Measurements from ENCODE around the gene SMIM32. TPM values are rescaled to one million over a fixed set of nuclear protein-coding genes. Genes with fewer than 3 reads are reported as not detected.

SMIM32 gene
- total RNA-seq: not detected in 2 replicates

DNA sequence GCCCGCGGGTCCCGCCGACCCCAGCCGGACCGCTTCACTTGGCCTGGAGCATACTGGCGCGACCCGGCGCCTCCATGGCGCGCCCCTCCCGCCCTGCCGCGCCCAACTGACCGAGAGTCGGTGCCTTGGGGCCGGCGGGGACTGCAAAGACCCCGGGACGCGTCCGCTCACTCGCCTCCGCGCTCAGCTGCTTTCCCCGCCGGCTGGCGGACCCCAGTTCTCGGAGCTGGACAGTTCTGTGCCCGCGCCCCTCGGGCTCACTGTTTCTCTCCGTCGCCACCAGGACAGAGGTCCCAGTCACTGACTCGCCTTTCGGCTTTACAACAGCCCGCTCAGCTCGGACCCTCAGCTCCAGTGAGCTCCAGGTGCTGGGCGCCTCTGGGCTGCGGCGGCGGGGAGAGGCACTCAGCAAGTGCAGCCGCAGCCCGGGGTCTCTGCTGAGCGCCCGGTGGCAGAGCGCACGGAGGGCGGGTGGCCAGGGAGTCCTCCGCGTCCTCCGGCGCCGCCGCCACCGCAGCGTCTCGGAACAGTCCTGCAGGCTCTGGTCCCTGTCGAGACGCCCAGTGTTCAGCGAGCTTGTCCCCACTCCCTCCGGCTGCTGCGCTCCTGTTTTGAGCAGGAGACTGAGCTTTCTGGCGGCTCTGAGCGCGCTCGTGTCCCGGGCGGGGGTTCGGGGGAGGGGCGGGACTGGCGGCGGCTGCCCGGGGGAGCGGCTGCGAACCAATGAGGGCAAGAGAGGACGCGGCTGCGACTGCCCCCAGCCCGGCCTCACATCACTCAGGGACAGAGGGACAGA, at the start of gene SMIM32:
SMIM32 (minus strand) TSS at position 637 of the 796 bp plus-strand sequence. CDS start 638 bp downstream, outside the sequence.
- H3K9me3 Mint-ChIP-seq: no peaks in the 10 kb centered on the region
- no peaks in the 10 kb centered on the region for H3K4me1 Mint-ChIP-seq
- peaks cover 44% of the 10 kb centered on the region for H3K27me3 Mint-ChIP-seq
- DNase-seq: no peak
- intact Hi-C loops (cut with micrococcal nuclease): no loop called here
- H3K27ac Mint-ChIP-seq: no peak within 1 kb of the TSS
- H3K4me3 Mint-ChIP-seq: no peak within 1 kb of the TSS
- peaks cover under 1% of the 10 kb centered on the region for H3K36me3 Mint-ChIP-seq (ENCODE audit: low read depth)

DNA sequence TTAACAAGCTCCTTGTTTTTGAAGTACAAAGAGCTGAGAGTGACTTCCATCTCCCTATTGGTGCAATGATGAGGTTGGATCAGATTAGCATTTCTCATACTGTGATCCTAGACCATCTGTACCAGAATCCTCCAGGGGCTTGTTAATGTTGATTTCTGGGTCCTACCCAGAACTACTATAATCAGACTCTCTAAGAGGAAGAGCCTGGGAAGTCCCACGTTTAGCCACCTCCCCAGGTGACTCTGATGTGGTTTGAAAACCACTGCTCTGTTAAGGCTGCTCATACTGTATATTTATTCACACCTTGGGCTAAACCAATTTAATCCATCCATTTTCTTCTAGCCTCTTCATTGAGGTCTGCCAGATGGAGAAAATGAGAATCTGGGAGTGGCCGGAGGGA, 49.6 kb upstream of the SMIM32 start:
- intact Hi-C loops (cut with micrococcal nuclease): loop anchor here (10.0 kb wide), 1 partner anchor 182 kb away; no protein-coding TSS in a partner anchor
- no peaks in the 10 kb centered on the region for H3K9me3 Mint-ChIP-seq
- no peak overlapping the region for H3K4me3 Mint-ChIP-seq
- no peak for DNase-seq
- H3K27me3 Mint-ChIP-seq: peaks cover 5% of the 10 kb centered on the region
- no peaks in the 10 kb centered on the region for H3K4me1 Mint-ChIP-seq
- H3K36me3 Mint-ChIP-seq (ENCODE audit: low read depth): no peaks in the 10 kb centered on the region
- no peak overlapping the region for H3K27ac Mint-ChIP-seq

DNA sequence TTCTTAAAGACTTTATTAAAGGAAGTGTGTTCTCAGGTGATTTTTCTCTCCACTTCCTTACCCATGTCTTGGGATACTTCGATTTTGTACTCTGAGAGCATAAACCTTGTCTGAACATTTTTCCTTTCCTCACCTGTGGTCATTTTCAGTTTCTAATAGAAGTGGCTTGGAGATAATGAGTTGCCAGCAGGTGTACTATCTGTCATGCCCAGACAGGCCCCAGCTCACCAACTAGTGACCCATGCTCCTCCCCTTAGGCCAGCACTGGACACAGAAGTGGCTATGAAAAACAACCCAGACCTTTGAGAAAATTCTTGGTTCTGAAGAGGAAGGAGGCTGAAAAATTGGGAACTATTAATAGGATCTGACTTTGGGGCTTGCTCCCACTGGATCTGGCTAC, 49.2 kb upstream of the SMIM32 start:
- H3K36me3 Mint-ChIP-seq (ENCODE audit: low read depth): no peaks in the 10 kb centered on the region
- H3K9me3 Mint-ChIP-seq: no peaks in the 10 kb centered on the region
- no peaks in the 10 kb centered on the region for H3K4me1 Mint-ChIP-seq
- DNase-seq: no peak
- no peak overlapping the region for H3K4me3 Mint-ChIP-seq
- no peak overlapping the region for H3K27ac Mint-ChIP-seq
- intact Hi-C loops (cut with micrococcal nuclease): loop anchor here (10.0 kb wide), 1 partner anchor 183 kb away; no protein-coding TSS in a partner anchor
- H3K27me3 Mint-ChIP-seq: peaks cover 5% of the 10 kb centered on the region

DNA sequence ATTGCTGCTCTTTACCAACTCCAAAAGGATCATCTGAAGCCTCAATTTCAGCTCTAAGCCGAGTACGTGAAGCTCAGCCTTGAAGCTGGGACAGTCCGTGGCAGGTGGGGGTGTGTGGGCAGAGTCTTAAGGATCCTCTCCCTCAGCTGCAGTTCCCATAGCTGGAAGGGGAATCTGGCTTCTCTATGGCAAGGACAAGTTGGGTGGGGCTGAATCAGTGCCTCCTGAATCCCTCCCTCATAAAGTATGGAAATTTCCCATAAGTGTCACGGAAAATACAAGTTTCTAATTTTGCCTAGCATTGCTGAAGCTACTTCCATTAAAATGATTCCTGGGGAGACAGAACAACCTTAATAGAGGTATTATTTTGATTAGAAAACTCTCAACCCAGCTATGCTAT, 47.9 kb upstream of the SMIM32 start:
- Mint-ChIP-seq H3K9me3 (no peaks in the 10 kb centered on the region), H3K27ac (no peak overlapping the region), H3K4me1 (no peaks in the 10 kb centered on the region), H3K4me3 (no peak overlapping the region), H3K36me3 (ENCODE audit: low read depth) (no peaks in the 10 kb centered on the region), H3K27me3 (peaks cover 5% of the 10 kb centered on the region)
- DNase-seq: no peak
- intact Hi-C loops (cut with micrococcal nuclease): loop anchor here (10.0 kb wide), 1 partner anchor 184 kb away; no protein-coding TSS in a partner anchor

DNA sequence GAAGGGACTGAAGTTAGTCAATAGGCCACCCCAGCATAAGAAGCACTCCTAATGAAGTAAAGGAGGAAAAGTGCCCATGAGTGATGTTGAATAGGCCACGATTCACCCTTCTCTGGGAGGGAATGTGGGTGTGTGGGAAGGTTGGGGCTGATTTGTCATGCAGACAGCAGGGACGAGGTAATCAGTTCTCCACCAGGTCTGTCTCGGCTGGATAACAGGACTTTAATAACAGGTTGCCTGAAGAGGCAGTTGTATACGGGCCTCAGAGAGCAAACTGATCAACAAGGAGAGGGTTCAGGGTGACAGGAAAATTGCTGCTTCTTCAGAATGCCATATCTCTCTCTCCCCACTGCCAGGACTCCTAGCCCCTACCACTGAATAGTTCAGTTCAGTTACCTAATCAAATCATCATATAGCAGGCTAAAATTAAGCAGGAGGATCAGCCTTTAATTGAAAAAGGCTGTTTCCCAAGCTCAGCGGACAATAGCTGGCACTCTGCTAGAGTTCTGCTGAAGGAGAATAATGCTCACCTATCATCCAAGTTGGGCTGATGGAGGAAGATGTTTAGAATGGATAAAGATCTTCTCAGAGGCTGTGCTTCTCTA, 43.6 kb upstream of the SMIM32 start:
- Mint-ChIP-seq H3K36me3 (ENCODE audit: low read depth) (no peaks in the 10 kb centered on the region), H3K4me3 (no peak overlapping the region), H3K4me1 (no peaks in the 10 kb centered on the region), H3K27ac (no peak overlapping the region), H3K9me3 (no peaks in the 10 kb centered on the region), H3K27me3 (peaks cover 5% of the 10 kb centered on the region)
- intact Hi-C loops (cut with micrococcal nuclease): no loop called here
- no peak for DNase-seq

DNA sequence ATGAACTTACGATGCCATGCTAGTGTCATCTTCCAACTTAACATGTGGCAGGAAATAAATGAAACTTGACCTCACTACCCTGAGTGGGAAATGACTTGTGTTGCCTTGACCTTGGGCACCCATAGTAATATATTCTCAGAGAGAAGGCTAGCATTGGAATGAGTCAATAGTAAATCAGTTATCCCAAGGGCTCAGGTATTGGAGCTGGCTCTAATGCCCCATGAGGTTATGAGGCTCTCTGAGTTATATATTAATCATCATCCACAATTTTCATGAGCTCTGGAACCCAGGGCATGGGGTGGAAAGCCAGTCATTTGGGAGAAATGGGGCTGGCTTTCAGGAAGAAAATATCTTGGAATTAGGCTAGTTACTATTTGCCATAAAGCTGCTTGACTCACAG, 42.4 kb upstream of the SMIM32 start:
- Mint-ChIP-seq H3K4me1 (no peaks in the 10 kb centered on the region), H3K27ac (no peak overlapping the region), H3K27me3 (peaks cover 5% of the 10 kb centered on the region), H3K36me3 (ENCODE audit: low read depth) (no peaks in the 10 kb centered on the region), H3K4me3 (no peak overlapping the region), H3K9me3 (no peaks in the 10 kb centered on the region)
- intact Hi-C loops (cut with micrococcal nuclease): no loop called here
- no peak for DNase-seq

DNA sequence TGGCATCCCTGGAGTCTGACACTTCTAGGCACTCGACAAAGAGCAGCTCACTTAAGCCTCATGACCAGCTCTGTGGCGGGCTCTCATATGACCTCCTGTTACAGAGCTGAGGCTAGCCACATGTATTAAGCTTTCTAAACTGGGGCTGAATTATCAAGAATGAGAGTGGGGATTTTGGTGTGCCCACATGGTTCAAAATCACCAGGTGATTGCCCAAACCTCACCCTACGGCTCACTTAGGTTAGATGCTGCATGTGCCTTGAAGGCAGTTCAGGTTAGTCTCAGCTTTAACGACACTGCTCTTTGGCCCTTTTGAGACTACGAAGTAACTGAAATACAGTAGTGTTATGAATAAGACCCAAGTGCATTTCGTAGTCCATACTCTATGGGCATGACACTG, 39.4 kb upstream of the SMIM32 start:
- Mint-ChIP-seq H3K9me3 (no peaks in the 10 kb centered on the region), H3K27ac (no peak overlapping the region), H3K27me3 (peaks cover 6% of the 10 kb centered on the region), H3K4me1 (no peaks in the 10 kb centered on the region), H3K36me3 (ENCODE audit: low read depth) (no peaks in the 10 kb centered on the region), H3K4me3 (no peak overlapping the region)
- intact Hi-C loops (cut with micrococcal nuclease): no loop called here
- DNase-seq: no peak

DNA sequence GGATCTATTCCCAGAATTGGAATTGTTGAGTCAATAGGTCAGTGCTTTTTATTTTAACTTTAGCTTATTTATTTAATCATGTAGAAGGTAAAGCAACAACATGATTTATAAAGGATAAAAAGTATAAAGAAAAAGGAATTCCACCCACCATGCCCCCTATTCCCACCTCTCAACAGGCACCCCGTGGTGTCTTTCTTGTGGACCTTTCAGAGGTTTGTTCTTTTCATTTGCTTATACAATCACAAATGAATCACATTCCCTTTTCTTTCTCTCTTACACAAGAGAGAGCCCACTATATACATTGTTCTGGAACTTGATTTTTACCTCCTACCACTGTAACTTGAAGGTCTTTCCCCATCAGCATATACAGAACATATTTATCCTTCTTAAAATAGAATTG, 37.2 kb upstream of the SMIM32 start:
- intact Hi-C loops (cut with micrococcal nuclease): no loop called here
- Mint-ChIP-seq H3K4me1 (no peaks in the 10 kb centered on the region), H3K27ac (no peak overlapping the region), H3K36me3 (ENCODE audit: low read depth) (no peaks in the 10 kb centered on the region), H3K4me3 (no peak overlapping the region), H3K9me3 (no peaks in the 10 kb centered on the region), H3K27me3 (peaks cover 6% of the 10 kb centered on the region)
- no peak for DNase-seq

DNA sequence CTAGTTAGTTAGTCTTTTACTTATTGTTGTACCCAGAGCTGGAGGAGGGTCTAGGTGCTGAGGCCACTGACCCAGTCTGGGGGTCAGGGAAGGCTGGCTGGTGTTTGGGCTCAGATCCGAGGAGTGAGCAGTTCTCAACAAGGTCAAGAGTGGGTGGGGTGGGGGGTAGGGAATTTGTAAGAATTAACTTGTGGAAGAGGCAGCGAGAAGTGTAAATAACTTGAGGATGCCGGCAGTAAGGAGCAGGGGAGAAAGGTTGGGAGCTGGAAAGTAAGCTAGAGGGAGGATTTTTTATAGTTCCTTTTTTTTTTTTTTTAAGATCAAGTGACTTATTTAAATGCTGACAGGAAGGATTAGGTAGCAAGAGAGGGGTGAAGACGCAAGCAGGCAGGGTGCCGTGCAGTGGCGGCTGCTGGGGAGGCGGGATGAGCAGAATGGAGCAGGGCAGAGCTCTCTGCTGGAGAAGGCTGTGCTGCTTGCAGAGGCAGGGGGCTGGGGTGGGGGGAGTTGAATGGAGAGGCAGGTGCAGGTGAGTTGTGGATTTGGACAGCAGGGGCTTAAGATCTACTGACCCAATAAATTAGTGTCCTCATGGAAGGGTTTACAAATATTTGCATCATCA, 35.3 kb upstream of the SMIM32 start:
- H3K27me3 Mint-ChIP-seq: peaks cover 6% of the 10 kb centered on the region
- intact Hi-C loops (cut with micrococcal nuclease): no loop called here
- no peaks in the 10 kb centered on the region for H3K36me3 Mint-ChIP-seq (ENCODE audit: low read depth)
- no peaks in the 10 kb centered on the region for H3K4me1 Mint-ChIP-seq
- no peaks in the 10 kb centered on the region for H3K9me3 Mint-ChIP-seq
- no peak for DNase-seq
- no peak overlapping the region for H3K4me3 Mint-ChIP-seq
- H3K27ac Mint-ChIP-seq: no peak overlapping the region

DNA sequence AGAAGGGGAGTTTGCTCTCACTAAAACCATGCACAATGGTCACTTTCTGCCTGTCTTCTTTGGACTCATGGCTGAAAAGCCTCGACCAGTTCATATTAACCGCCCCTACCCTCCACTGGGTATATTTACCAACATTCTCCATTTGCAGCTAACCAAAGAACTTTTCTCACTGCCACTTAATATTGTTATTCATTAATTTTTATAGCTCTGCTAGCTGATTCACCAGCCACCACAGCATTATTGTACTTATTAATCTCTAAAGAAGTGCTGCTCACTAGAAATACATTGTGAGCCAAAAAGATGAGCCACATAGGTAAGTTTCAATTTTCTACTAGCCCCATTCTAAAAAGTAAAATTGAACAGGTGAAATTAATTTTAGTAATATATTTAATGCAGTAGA, 33.4 kb upstream of the SMIM32 start:
- H3K27ac Mint-ChIP-seq: no peak overlapping the region
- H3K27me3 Mint-ChIP-seq: peaks cover 6% of the 10 kb centered on the region
- peaks cover under 1% of the 10 kb centered on the region for H3K9me3 Mint-ChIP-seq
- no peaks in the 10 kb centered on the region for H3K4me1 Mint-ChIP-seq
- intact Hi-C loops (cut with micrococcal nuclease): no loop called here
- H3K36me3 Mint-ChIP-seq (ENCODE audit: low read depth): no peaks in the 10 kb centered on the region
- no peak overlapping the region for H3K4me3 Mint-ChIP-seq
- DNase-seq: no peak

DNA sequence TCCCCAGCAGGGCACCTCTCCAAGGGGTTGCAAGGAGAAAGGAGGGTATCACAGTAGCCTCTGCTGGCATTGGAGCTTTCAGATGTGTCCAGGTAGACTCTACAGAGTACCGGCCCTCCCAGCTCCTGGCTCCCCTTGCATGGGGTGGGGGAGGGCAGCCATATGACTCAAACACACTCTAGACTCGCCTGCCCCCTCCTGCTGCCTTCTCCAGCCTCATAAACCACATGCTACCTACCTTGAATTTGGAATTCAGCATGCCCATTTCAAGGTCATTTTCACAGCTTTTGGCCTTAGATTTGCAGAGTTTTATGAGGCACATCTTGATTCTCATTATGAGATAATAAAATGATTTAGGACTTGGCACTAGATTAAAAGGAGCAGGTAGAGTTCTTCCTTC, 32.8 kb upstream of the SMIM32 start:
- no peaks in the 10 kb centered on the region for H3K36me3 Mint-ChIP-seq (ENCODE audit: low read depth)
- DNase-seq: no peak
- intact Hi-C loops (cut with micrococcal nuclease): no loop called here
- H3K4me3 Mint-ChIP-seq: no peak overlapping the region
- H3K4me1 Mint-ChIP-seq: no peaks in the 10 kb centered on the region
- H3K27me3 Mint-ChIP-seq: peaks cover 6% of the 10 kb centered on the region
- no peak overlapping the region for H3K27ac Mint-ChIP-seq
- H3K9me3 Mint-ChIP-seq: peaks cover 5% of the 10 kb centered on the region

DNA sequence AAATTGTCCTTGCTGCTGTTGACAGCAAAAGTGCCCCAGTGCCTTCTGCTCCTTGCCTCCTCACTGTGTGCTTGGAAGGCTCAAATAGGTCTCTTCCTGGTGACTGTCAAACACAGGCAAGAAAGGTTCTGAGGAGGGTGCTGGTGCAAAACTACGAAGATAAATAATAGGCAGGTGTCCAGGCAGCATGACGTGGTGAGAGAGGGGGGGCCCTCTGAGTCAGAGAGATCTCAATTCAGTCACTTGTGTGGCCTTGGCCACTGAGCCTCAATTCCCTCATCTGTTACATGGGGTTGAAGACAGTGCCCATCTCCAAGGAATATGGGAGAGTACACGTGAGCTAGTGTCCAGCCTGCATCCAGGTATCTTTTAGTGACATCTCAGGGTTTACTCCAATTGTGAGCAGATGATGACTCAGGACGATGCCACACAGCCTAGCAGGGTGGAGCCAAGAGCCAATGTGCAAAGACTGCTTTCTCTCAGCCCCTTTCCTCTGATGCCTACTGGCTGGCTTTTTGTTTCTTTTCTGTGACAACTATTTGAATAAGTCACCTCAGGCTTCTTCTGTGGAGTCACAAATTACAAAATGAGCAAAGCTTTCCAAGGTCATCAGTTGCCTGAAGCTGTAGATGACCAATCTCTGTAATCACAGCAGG, 29.7 kb upstream of the SMIM32 start:
- intact Hi-C loops (cut with micrococcal nuclease): no loop called here
- no peaks in the 10 kb centered on the region for H3K36me3 Mint-ChIP-seq (ENCODE audit: low read depth)
- no peak overlapping the region for H3K4me3 Mint-ChIP-seq
- H3K9me3 Mint-ChIP-seq: peaks cover 5% of the 10 kb centered on the region
- no peaks in the 10 kb centered on the region for H3K27me3 Mint-ChIP-seq
- DNase-seq: no peak
- no peaks in the 10 kb centered on the region for H3K4me1 Mint-ChIP-seq
- H3K27ac Mint-ChIP-seq: no peak overlapping the region

DNA sequence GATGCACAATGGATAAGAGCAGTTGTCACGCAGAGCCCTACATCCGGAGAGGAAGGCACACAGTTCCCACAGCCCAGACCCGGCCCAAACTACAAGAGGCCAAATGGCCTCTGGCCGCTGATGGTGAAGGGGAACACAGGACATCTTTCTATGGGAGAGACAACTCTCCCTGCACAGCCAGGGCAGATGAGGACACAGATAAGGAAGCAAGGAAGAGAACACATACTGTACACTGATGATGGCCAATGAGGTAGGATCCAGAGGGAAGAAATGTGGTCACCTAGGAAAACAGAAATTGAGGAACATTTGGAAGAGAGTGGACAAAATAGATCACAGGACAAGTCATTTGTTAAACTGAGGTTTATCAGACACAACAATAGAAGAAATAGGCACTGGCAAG, 28.4 kb upstream of the SMIM32 start:
- no peak for DNase-seq
- H3K27ac Mint-ChIP-seq: no peak overlapping the region
- no peak overlapping the region for H3K4me3 Mint-ChIP-seq
- intact Hi-C loops (cut with micrococcal nuclease): no loop called here
- peaks cover 5% of the 10 kb centered on the region for H3K9me3 Mint-ChIP-seq
- H3K4me1 Mint-ChIP-seq: no peaks in the 10 kb centered on the region
- H3K27me3 Mint-ChIP-seq: no peaks in the 10 kb centered on the region
- H3K36me3 Mint-ChIP-seq (ENCODE audit: low read depth): no peaks in the 10 kb centered on the region

DNA sequence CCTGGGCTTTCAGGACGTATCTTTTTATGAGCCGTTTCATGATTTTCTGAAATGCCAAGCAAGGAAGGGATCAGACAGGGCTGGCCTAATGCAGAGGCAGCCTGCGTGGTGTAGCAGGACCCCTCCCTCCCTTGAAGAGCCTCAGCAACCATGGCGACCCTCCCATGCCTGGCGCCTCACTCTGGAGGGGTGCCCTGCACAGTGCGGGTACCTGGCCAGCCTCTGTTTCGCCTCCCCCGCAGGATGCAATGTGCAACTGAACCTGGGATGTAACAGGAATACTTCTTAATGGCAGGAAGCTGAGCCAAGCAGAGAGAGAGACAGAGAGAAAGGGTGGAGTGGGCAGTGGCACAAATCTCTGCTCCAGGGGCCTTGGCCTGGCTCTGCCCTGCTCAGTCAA, 23.3 kb upstream of the SMIM32 start:
- H3K9me3 Mint-ChIP-seq: peaks cover 3% of the 10 kb centered on the region
- DNase-seq: no peak
- H3K27me3 Mint-ChIP-seq: peaks cover 2% of the 10 kb centered on the region
- H3K4me1 Mint-ChIP-seq: peaks cover 2% of the 10 kb centered on the region
- intact Hi-C loops (cut with micrococcal nuclease): no loop called here
- no peak overlapping the region for H3K27ac Mint-ChIP-seq
- H3K4me3 Mint-ChIP-seq: no peak overlapping the region
- no peaks in the 10 kb centered on the region for H3K36me3 Mint-ChIP-seq (ENCODE audit: low read depth)
